NCI-H2029 treated with DMSO at 0.1 percent for 48 hours (cell line): Measurements from ENCODE around the gene GRIP1.

ENCODE experiments used
- DNase-seq: peaks from one replicate; lab custom pipeline; 2025; lab: John Stamatoyannopoulos, UW

The GRIP1 gene

GRCh38 chr12:66600903-66601302 is 78.0 kb downstream of the GRIP1 start:
- peak; percentile 96 for DNase-seq

GRCh38 chr12:66599816-66600215 is 79.1 kb downstream of the GRIP1 start:
- peak; percentile 76 for DNase-seq

- DNase-seq, result no peak
Observed at GRCh38 chr12:66598608-66599007, 80.3 kb downstream of the GRIP1 start.

GRCh38 chr12:66598079-66598478 is 80.8 kb downstream of the GRIP1 start:
- DNase-seq, result no peak

- DNase-seq, result no peak
Observed at GRCh38 chr12:66596199-66596598, 82.7 kb downstream of the GRIP1 start.

GRCh38 chr12:66594688-66595087 is 84.2 kb downstream of the GRIP1 start:
- DNase-seq, result no peak

- no peak for DNase-seq
Observed at GRCh38 chr12:66590275-66590985, 88.4 kb downstream of the GRIP1 start.

GRCh38 chr12:66589095-66589494 is 89.8 kb downstream of the GRIP1 start:
- no peak for DNase-seq

GRCh38 chr12:66587912-66588311 is 91.0 kb downstream of the GRIP1 start:
- no peak for DNase-seq

- DNase-seq, result no peak
Observed at GRCh38 chr12:66584673-66585072, 94.2 kb downstream of the GRIP1 start.

- no peak for DNase-seq
Observed at GRCh38 chr12:66573605-66574004, 105.3 kb downstream of the GRIP1 start.

GRCh38 chr12:66572845-66573244 is 106.0 kb downstream of the GRIP1 start:
- DNase-seq, result no peak

- DNase-seq, result no peak
Observed at GRCh38 chr12:66571361-66571915, 107.4 kb downstream of the GRIP1 start.

- DNase-seq, result no peak
Observed at GRCh38 chr12:66563220-66563619, 115.7 kb downstream of the GRIP1 start.

GRCh38 chr12:66555113-66555512 is 123.8 kb downstream of the GRIP1 start:
- DNase-seq, result no peak

- no peak for DNase-seq
Observed at GRCh38 chr12:66552716-66553115, 126.2 kb downstream of the GRIP1 start.

- DNase-seq, result no peak
Observed at GRCh38 chr12:66550626-66551025, 128.2 kb downstream of the GRIP1 start.

GRCh38 chr12:66549050-66549389 is 129.9 kb downstream of the GRIP1 start:
- no peak for DNase-seq

- DNase-seq, result no peak
Observed at GRCh38 chr12:66548338-66549049, 130.4 kb downstream of the GRIP1 start.

GRCh38 chr12:66541426-66541825 is 137.4 kb downstream of the GRIP1 start:
- DNase-seq, result no peak

- no peak for DNase-seq
Observed at GRCh38 chr12:66539431-66539830, 139.4 kb downstream of the GRIP1 start.

GRCh38 chr12:66538970-66539369 is 139.9 kb downstream of the GRIP1 start:
- DNase-seq, result no peak

GRCh38 chr12:66537876-66538275 is 141.0 kb downstream of the GRIP1 start:
- no peak for DNase-seq
